RPMI8226 (cell line): ENCODE results near the gene RBM43.

Source experiments
- DNase-seq: peaks from one replicate; pipeline ENCODE4 v3.0.0-alpha.2; 2015

The RBM43 gene

DNA sequence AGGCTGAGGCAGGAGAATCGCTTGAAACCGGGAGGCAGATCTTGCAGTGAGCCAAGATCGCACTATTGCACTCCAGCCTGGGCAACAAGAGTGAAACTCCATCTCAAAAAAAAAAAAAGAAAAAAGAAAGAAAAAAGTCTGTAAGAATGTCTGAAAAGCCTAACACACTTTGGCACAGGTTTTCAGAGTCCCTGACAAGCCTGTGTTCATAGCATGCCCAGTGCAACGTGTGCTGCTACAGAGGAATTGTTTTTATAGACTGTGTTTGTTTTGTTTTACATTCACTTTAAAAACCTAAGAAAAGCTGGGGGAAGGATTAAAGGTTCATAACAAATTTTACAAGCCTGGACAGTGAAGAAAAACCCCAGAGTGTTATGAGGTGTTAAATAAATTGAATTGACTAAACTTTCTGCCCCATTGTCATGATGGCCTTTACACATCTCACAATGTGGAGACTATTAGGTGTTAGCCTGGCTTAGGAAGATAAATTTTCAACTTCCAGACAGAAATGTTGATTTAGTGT, 55.2 kb downstream of the RBM43 start:
- DNase-seq, result no peak

DNA sequence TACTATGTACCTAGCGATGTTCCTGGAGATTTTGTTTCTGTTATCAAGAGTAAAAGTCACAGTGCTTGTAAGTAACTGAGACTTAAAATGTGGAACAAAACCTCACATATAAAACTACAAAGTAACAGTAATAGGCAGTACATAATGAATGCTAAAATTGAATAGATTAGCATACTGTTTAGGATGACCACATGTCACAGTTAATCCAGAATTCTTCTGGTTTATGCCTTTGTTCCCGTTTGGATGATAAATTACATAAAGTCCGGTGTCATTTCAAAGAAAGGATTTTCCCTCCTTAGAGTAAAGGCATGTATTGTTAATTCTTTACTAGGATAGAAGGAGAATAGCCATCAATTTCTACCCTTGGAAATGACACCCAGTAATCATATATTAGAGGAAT, 56.1 kb downstream of the RBM43 start:
- DNase-seq, result no peak

DNA sequence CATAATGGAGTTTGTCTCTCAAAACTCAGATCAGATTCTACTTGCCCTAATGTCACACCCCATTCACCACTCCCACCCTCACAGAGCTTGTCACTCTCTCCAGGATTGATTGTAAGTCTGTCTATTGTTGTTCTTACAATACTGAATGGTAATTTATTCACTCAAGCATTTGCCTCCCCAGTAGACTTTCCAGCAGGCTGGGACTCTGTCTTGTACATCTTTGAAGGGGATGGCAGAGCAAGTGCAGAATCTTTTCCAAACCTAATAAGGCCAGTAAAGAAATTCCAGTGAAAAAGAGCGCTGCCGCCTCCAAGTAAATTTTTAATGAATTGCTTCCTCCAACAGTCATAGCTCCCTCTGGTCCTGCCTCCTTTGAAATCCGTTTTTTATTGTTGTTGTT, 56.9 kb downstream of the RBM43 start:
- DNase-seq, result no peak

DNA sequence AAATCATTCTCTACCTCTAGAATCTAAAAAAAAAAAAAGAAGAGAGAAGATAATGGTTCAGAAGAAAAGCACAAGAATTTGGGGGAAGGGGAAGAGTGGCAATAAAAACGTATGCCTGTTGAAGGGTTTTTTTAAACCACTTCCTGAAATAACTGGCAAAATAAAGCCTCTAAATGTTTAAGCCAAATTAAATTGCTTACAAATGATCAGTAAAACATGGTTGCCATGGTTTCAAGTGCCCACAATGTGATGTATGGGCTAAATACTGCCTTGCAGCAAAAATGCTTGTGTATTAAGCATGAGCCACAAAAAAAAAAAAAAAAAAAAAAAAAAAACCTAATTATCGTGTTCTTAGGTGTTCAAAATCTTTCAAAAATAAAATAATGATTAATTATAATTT, 60.8 kb downstream of the RBM43 start:
- no peak for DNase-seq

DNA sequence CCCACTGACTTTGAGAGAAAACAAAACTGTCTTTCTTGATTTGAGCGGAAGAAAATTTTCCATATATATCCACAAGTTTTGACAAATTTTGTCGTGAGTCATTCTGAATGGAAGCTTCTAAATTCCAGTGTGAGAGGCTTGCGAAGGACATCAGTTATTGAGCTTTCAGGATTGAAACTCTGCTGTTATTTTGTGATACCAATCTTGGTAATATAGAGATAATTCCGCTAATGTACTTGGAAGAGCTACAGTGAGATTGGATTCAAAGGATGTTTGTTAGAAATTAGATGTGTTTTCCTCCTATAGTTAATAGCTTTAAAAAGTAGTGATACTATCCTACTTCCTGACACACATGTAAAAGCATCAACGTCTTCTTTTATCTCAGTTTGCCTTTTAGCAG, 61.4 kb downstream of the RBM43 start:
- DNase-seq, result no peak

DNA sequence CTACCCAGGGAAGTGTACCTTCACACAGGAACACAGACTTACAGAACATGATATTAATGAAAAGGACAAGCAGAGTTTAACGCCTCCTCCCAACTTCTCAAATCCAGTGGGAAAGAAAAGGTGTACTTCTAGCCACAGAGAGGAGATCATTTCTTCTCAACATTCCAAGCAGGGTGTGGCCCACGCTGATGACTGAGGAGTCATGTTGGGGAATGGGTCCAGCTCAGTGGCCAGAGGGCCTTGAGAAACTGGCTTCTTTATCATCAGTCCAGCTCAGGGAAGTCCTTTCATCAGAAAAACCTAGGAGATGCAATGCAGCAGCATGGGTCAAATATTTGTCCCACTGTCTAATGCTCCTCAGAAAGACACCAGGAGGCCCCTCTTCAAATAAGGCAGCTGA, 63.0 kb downstream of the RBM43 start:
- no peak for DNase-seq
